ENCODE results near the gene JPH2.

Gene JPH2

GRCh38 chr20:44120676-44121425 is 66.1 kb downstream of the JPH2 start:
- no peak for DNase-seq

- DNase-seq: no peak
Measured at GRCh38 chr20:44118185-44119033, 68.6 kb downstream of the JPH2 start.

- no peak for DNase-seq
Measured at GRCh38 chr20:44117296-44118184, 69.4 kb downstream of the JPH2 start.

- DNase-seq: no peak
Measured at GRCh38 chr20:44115762-44116644, 71.0 kb downstream of the JPH2 start.

GRCh38 chr20:44115181-44115580 is 71.8 kb downstream of the JPH2 start:
- no peak for DNase-seq

- no peak for DNase-seq
Measured at GRCh38 chr20:44113618-44114376, 73.2 kb downstream of the JPH2 start.

GRCh38 chr20:44112889-44113617 is 73.9 kb downstream of the JPH2 start:
- no peak for DNase-seq

- DNase-seq: no peak
Measured at GRCh38 chr20:44112456-44112855, 74.5 kb downstream of the JPH2 start.

- no peak for DNase-seq
Measured at GRCh38 chr20:44111712-44112335, 75.2 kb downstream of the JPH2 start.

- DNase-seq: no peak
Measured at GRCh38 chr20:44110816-44111568, 76.0 kb downstream of the JPH2 start.

- no peak for DNase-seq
Measured at GRCh38 chr20:44109951-44110361, 77.0 kb downstream of the JPH2 start.

- DNase-seq: no peak
Measured at GRCh38 chr20:44106615-44107014, 80.4 kb downstream of the JPH2 start.

- DNase-seq: no peak
Measured at GRCh38 chr20:44104798-44105517, 82.0 kb downstream of the JPH2 start.

- DNase-seq: no peak
Measured at GRCh38 chr20:44102582-44102981, 84.4 kb downstream of the JPH2 start.

- DNase-seq: no peak
Measured at GRCh38 chr20:44099832-44100231, 87.2 kb downstream of the JPH2 start.

- no peak for DNase-seq
Measured at GRCh38 chr20:44098657-44099056, 88.3 kb downstream of the JPH2 start.

- no peak for DNase-seq
Measured at GRCh38 chr20:44098256-44098630, 88.7 kb downstream of the JPH2 start.

- DNase-seq: no peak
Measured at GRCh38 chr20:44097521-44098255, 89.3 kb downstream of the JPH2 start.
